Measurements from ENCODE around the gene LZTFL1.

Gene LZTFL1

DNA sequence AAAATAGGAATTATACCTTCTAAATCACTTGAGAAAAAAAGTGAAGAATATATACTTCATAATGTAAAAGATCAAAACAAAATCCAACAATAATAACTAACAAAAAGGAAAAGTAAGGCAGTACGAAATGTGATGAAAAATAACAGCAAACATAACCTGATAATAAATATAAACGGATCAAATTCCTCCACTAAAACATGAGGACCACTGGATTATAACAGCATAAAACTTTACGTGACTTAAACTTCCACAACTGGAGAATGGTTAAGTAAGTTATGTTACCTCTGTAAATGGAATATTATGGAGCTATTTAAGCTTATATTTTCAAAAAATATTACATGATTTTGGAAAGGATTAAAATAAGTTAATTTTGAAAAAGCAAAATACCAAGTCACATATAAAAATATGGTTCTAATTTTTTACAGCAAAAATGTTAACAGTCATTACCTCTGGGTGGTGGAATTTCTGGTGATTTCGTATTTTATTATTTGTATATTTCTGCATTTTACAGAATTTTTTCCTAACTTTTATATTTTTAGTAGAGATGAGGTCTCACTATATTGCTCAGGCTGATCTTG, 52.6 kb downstream of the LZTFL1 start:
- no peaks in the 10 kb centered on the region for H3K4me1 Mint-ChIP-seq
- H3K27me3 Mint-ChIP-seq: peaks cover 6% of the 10 kb centered on the region
- H3K27ac Mint-ChIP-seq: no peak overlapping the region
- H3K9me3 Mint-ChIP-seq: peaks cover 5% of the 10 kb centered on the region
- H3K36me3 Mint-ChIP-seq: peaks cover 7% of the 10 kb centered on the region
- H3K4me3 Mint-ChIP-seq: no peak overlapping the region

DNA sequence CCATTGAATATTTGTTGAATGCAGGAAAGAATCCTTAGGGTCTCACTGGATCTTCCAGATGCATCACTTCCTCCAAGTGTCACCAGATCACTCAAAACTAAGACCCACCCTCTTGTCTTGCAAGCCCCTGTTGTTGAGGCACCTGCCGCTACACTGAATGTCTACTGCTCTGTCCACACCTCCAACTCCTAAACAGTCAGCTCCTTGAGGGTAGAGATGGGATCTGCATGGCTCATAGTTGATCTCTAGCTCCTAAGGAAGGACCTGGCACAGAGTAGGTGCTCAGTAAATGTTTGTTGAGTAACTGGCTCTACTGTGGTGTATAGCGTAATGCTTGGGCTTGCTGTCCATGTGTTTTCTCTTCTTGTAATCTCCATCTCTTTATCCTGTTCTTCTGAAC, 54.4 kb downstream of the LZTFL1 start:
- H3K4me1 Mint-ChIP-seq: no peaks in the 10 kb centered on the region
- no peak overlapping the region for H3K4me3 Mint-ChIP-seq
- peaks cover 5% of the 10 kb centered on the region for H3K9me3 Mint-ChIP-seq
- peaks cover 8% of the 10 kb centered on the region for H3K36me3 Mint-ChIP-seq
- no peak overlapping the region for H3K27ac Mint-ChIP-seq
- H3K27me3 Mint-ChIP-seq: peaks cover 3% of the 10 kb centered on the region

DNA sequence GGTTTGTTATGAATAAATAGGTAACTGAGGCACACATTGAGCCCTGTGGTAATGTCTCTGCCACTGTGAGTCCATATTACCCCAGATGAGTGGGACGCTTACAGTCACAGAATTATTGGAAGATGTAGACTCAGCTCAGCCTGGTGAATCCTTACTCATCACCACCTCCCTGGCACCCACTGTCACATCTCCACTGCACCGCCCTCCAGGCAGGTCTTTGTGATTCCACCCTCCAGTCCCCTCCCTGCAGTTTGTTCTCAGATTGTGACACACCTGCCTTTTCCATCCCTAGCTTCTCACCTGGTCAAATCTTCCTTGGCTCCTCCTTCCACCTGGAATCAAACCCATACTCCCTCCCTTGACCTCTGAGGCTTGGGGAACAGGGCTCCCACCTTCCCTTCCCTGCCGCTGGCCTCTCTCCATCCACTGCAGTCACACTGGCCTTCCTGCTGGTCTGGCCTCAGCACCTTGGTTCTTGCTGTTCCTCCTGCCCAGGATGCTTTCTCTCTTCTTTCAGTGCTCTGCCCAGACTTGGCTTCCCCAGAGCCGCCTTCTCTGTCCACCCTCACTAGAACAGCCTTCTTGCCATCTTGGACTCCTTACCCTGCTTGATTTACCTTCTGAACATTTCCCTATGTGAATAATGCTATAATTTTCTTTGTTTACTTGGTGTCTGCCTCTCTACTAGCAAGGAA, 55.0 kb downstream of the LZTFL1 start:
- Mint-ChIP-seq H3K36me3 (peaks cover 8% of the 10 kb centered on the region), H3K4me3 (no peak overlapping the region), H3K27me3 (peaks cover 3% of the 10 kb centered on the region), H3K9me3 (peaks cover 5% of the 10 kb centered on the region), H3K27ac (no peak overlapping the region), H3K4me1 (no peaks in the 10 kb centered on the region)

GRCh38 chr3:45785605-45786150, 56.2 kb downstream of the LZTFL1 start:
- Mint-ChIP-seq H3K27ac (no peak overlapping the region), H3K9me3 (peaks cover 5% of the 10 kb centered on the region), H3K27me3 (peaks cover 3% of the 10 kb centered on the region), H3K36me3 (peaks cover 8% of the 10 kb centered on the region), H3K4me1 (no peaks in the 10 kb centered on the region), H3K4me3 (no peak overlapping the region)

DNA sequence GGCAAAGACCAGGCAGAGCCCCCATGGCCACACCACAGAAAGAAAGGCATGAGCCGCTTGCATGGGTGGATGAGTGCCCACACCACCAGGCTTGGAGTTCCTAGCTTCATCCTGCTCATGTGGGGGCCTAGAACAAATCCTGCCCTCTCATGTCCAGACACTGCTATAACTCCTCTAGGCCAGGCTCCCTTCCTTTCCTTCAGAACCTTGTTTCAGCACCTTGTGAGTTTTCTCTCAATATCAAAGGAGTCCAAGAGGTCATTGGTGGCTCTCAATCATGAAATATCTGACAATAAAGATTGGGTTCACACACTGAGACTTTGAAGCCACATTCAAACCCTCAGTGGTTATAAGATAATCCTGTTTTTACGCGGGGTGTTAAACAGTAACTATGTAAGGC, 58.3 kb downstream of the LZTFL1 start:
- Mint-ChIP-seq H3K9me3 (no peaks in the 10 kb centered on the region), H3K27me3 (peaks cover 3% of the 10 kb centered on the region)

GRCh38 chr3:45782381-45782780, 59.5 kb downstream of the LZTFL1 start:
- no peak overlapping the region for H3K27ac Mint-ChIP-seq
- no peaks in the 10 kb centered on the region for H3K4me1 Mint-ChIP-seq
- no peaks in the 10 kb centered on the region for H3K9me3 Mint-ChIP-seq
- no peak overlapping the region for H3K4me3 Mint-ChIP-seq
- H3K36me3 Mint-ChIP-seq: peaks cover 3% of the 10 kb centered on the region
- peaks cover 3% of the 10 kb centered on the region for H3K27me3 Mint-ChIP-seq

More for the DNA sequence above, 58.3 kb downstream of the LZTFL1 start:
- H3K4me3 Mint-ChIP-seq: no peak overlapping the region
- no peak overlapping the region for H3K27ac Mint-ChIP-seq
- H3K4me1 Mint-ChIP-seq: no peaks in the 10 kb centered on the region
- peaks cover 3% of the 10 kb centered on the region for H3K36me3 Mint-ChIP-seq

DNA sequence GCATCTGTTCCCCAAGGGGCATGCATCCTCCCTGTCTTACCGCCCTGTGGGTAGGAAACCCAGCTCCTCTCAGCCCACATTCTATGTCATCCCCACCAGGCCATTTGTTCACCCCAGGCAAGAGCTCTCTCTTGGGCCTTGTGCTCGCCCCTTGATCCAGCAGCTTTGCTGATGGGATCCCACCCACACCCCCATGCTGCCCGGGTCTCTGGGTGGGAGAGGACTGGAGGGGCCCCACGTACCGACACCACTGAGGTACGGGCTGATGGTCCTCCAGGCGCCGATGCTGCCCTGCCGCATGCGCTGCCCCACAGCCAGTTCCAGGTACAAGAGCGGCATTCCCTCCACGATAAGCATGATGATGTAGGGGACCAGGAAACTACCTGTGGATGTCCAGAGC, 60.1 kb downstream of the LZTFL1 start:
- Mint-ChIP-seq H3K4me1 (no peaks in the 10 kb centered on the region), H3K27me3 (no peaks in the 10 kb centered on the region), H3K36me3 (peaks cover 3% of the 10 kb centered on the region), H3K9me3 (no peaks in the 10 kb centered on the region), H3K4me3 (no peak overlapping the region), H3K27ac (no peak overlapping the region)

GRCh38 chr3:45781271-45781670, 60.6 kb downstream of the LZTFL1 start:
- no peaks in the 10 kb centered on the region for H3K4me1 Mint-ChIP-seq
- no peaks in the 10 kb centered on the region for H3K9me3 Mint-ChIP-seq
- no peaks in the 10 kb centered on the region for H3K27me3 Mint-ChIP-seq
- no peak overlapping the region for H3K27ac Mint-ChIP-seq
- peaks cover 3% of the 10 kb centered on the region for H3K36me3 Mint-ChIP-seq
- H3K4me3 Mint-ChIP-seq: no peak overlapping the region

- Mint-ChIP-seq H3K36me3 (peaks cover 3% of the 10 kb centered on the region), H3K4me3 (no peak overlapping the region), H3K4me1 (no peaks in the 10 kb centered on the region), H3K9me3 (no peaks in the 10 kb centered on the region), H3K27me3 (no peaks in the 10 kb centered on the region), H3K27ac (no peak overlapping the region)
Observed at GRCh38 chr3:45779746-45780735, 61.9 kb downstream of the LZTFL1 start.

- Mint-ChIP-seq H3K4me1 (no peaks in the 10 kb centered on the region), H3K27ac (no peak overlapping the region), H3K27me3 (no peaks in the 10 kb centered on the region), H3K4me3 (no peak overlapping the region), H3K9me3 (no peaks in the 10 kb centered on the region), H3K36me3 (no peaks in the 10 kb centered on the region)
Observed at GRCh38 chr3:45778761-45779201, 63.1 kb downstream of the LZTFL1 start.

DNA sequence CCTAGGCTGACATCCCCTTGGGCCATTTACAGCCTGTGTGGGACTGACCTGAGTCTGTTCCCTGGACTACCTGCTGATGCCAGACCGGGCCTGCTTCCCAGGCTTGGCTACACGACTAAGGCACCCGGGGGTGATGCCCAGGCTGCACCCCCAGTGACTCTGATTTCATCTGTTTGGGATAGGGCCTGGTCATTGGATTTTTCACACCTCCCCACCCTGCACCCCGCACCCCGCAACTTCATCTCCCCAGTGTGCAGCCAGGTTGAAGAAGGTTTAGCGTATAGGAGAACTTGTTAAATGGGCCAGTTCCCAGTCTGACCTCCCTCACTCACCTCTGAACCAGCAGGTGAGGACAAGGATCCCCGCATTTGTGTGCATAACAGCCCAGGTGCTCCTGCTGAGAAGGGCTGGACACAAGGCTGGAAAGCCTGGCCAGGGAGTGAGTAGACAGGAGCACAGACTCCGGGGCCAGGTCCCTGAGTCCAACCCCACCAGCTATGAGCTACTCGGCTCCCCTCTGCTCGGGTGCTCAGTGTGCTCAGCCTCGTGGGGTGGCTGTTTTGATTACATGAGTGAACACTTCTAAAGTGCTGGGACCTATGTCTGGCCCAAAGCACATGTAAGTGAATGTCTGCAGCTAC, 64.1 kb downstream of the LZTFL1 start:
- no peak overlapping the region for H3K4me3 Mint-ChIP-seq
- no peak overlapping the region for H3K27ac Mint-ChIP-seq
- no peaks in the 10 kb centered on the region for H3K36me3 Mint-ChIP-seq
- H3K9me3 Mint-ChIP-seq: no peaks in the 10 kb centered on the region
- no peaks in the 10 kb centered on the region for H3K27me3 Mint-ChIP-seq
- peaks cover 5% of the 10 kb centered on the region for H3K4me1 Mint-ChIP-seq

GRCh38 chr3:45777111-45777745, 64.7 kb downstream of the LZTFL1 start:
- Mint-ChIP-seq H3K27ac (no peak overlapping the region), H3K4me3 (no peak overlapping the region), H3K9me3 (no peaks in the 10 kb centered on the region), H3K36me3 (no peaks in the 10 kb centered on the region), H3K4me1 (peaks cover 11% of the 10 kb centered on the region), H3K27me3 (no peaks in the 10 kb centered on the region)

DNA sequence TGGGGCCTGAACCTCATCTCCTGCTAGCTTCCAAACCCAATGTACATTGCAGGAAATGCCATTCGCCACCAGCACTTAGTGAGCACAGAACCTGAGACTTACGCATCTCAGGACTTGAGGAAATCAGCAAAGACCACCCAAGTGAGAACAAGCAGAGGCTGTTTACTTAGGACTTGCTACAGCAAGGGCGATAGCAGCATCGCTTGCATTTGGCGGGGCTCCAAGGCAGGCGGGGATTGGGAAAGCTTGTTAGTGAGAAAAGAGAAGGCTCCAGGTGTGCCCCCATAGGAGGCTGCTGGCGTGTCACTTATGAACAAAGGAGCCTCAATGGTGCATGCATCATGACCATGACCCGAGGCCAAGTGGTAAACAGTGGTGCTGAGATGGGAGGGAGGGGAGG, 65.3 kb downstream of the LZTFL1 start:
- H3K4me3 Mint-ChIP-seq: no peak overlapping the region
- no peaks in the 10 kb centered on the region for H3K27me3 Mint-ChIP-seq
- H3K36me3 Mint-ChIP-seq: no peaks in the 10 kb centered on the region
- no peak overlapping the region for H3K27ac Mint-ChIP-seq
- peaks cover 12% of the 10 kb centered on the region for H3K4me1 Mint-ChIP-seq
- no peaks in the 10 kb centered on the region for H3K9me3 Mint-ChIP-seq

DNA sequence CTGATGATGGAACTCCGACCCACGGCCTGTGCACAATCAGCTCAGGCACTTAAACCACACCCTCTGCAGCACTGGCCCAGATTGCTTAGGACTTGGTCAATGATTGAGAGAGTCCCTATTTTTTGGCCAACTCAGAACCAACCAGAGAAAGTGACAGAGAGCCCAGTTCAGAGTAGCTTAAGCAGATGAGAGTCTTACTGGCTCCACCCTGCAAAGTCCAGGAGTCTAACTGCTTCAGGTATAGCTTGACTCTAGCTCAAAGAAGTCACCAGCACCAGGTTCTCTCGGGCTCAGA, 65.7 kb downstream of the LZTFL1 start:
- Mint-ChIP-seq H3K27ac (no peak overlapping the region), H3K4me3 (no peak overlapping the region), H3K27me3 (no peaks in the 10 kb centered on the region), H3K9me3 (no peaks in the 10 kb centered on the region), H3K36me3 (no peaks in the 10 kb centered on the region), H3K4me1 (peaks cover 12% of the 10 kb centered on the region)

Data from activated naive CD4-positive, alpha-beta T cell treated with anti-CD3 and anti-CD28 coated beads, Interleukin-2, amount 50 U/mL, for 24 hours (primary cell).